Lower leg skin (tissue), 3 donors: Measurements from ENCODE around the gene SOX11.

Experiments
- POLR2A ChIP-seq, 2 donors: fragments of 450-650 bp; IDR thresholded peaks; one replicate each; pipeline ENCODE4 v1.6.1; 2016 to 2017; ENCODE audit warnings: antibody characterized with exemption in 2 of 2, mild to moderate bottlenecking in 1 of 2, moderate library complexity in 1 of 2
- TF ChIP-seq, protein P1 (sequence below), 3 donors: fragments of 450-650 bp; IDR thresholded peaks; one replicate each; pipeline ENCODE4 v1.5.1; 2016; ENCODE audit warnings: antibody characterized with exemption in 3 of 3, mild to moderate bottlenecking in 3 of 3, moderate library complexity in 2 of 3

- no peak for TF ChIP-seq POLR2A (IDR thresholded peaks at IDR 0.05)
- TF ChIP-seq, protein P1, sequence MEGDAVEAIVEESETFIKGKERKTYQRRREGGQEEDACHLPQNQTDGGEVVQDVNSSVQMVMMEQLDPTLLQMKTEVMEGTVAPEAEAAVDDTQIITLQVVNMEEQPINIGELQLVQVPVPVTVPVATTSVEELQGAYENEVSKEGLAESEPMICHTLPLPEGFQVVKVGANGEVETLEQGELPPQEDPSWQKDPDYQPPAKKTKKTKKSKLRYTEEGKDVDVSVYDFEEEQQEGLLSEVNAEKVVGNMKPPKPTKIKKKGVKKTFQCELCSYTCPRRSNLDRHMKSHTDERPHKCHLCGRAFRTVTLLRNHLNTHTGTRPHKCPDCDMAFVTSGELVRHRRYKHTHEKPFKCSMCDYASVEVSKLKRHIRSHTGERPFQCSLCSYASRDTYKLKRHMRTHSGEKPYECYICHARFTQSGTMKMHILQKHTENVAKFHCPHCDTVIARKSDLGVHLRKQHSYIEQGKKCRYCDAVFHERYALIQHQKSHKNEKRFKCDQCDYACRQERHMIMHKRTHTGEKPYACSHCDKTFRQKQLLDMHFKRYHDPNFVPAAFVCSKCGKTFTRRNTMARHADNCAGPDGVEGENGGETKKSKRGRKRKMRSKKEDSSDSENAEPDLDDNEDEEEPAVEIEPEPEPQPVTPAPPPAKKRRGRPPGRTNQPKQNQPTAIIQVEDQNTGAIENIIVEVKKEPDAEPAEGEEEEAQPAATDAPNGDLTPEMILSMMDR (IDR thresholded peaks at IDR 0.05) = no peak
Observed at GRCh38 chr2:5701266-5701665, 9.1 kb downstream of the SOX11 start.
